ENCODE measurements around the gene DIPK1C. TPM values are rescaled to one million over a fixed set of nuclear protein-coding genes. Genes with fewer than 3 reads are reported as not detected.

DIPK1C gene
- total and polyA plus RNA-seq, 9 of the 15 experiments (the other 6 are each of a cell fraction or from before 2014, with no cell fraction given) = 0.04 to 0.32 (median 0.15) TPM; not detected in 2

GRCh38 chr18:74482697-74483096 is 25.6 kb upstream of the DIPK1C start:
- no peak for FAIRE-seq
- intact Hi-C loops (cut with micrococcal nuclease) (no loop called here), in situ Hi-C loops (cut with MboI) (no loop called here)
- Histone ChIP-seq H3K36me3 (ENCODE audit: control insufficient read depth, insufficient read depth, low read length) (no peaks in the 10 kb centered on the region), H4K20me1 (replicated peaks; ENCODE audit: control insufficient read depth, insufficient read depth, low read length) (no peaks in the 10 kb centered on the region), H3K27ac (ENCODE audit: extremely low read depth, low read depth, low read length) (no peak overlapping the region), H3K9me1 (ENCODE audit: control insufficient read depth, insufficient read depth, low read length) (no peaks in the 10 kb centered on the region), H3K27me3 (ENCODE audit: control insufficient read depth in 2 of 2, insufficient read depth in 2 of 2, low read length in 2 of 2) (no peaks in the 10 kb centered on the region), H3K79me2 (ENCODE audit: control insufficient read depth, insufficient read depth, low read length) (no peaks in the 10 kb centered on the region), H3K4me1 (replicated peaks in 1 of 2; ENCODE audit: control insufficient read depth in 2 of 2, insufficient read depth in 2 of 2, low read length in 2 of 2) (peaks cover 11 to 17% of the 10 kb centered on the region in 2 experiments; a peak in 4 of 5 replicates), H2AFZ (ENCODE audit: low read depth, low read length) (no peak overlapping the region), H3K4me2 (ENCODE audit: insufficient read depth, low read length) (no peak overlapping the region), H3K4me3 (no peak overlapping the region), H3K9ac (ENCODE audit: insufficient read depth in 1 of 2, low read depth in 2 of 2, low read length in 2 of 2) (no peak overlapping the region), H3K9me3 (replicated peaks; ENCODE audit: control insufficient read depth, insufficient read depth, low read depth, low read length) (no peaks in the 10 kb centered on the region)
- ChIA-PET POLR2A (interaction anchor here (0.7 to 1.3 kb wide), 3 partner anchors 10 to 23 kb away, joined by 3 read pairs; no protein-coding TSS in a partner anchor), CTCF (ENCODE audit: low intra/inter-chr PET ratio) (no interaction called here)
- ATAC-seq = no peak
- TF ChIP-seq RBM34 (IDR thresholded peaks at IDR 0.05; ENCODE audit: borderline replicate concordance, insufficient read depth, low read length) (no peak), PPARD (CRISPR knock-in tag; IDR thresholded peaks at IDR 0.05) (no peak), EP400 (IDR thresholded peaks at IDR 0.05) (no peak), SIN3A (IDR thresholded peaks at IDR 0.05; ENCODE audit: borderline replicate concordance in 2 of 2, control insufficient read depth in 1 of 2, low read depth in 2 of 2, low read length in 2 of 2) (no peak), ZNF121 (CRISPR knock-in tag; conservative IDR thresholded peaks at IDR 0.05) (no peak), SRF (CRISPR knock-in tag; IDR thresholded peaks at IDR 0.05) (no peak), ZBTB43 (CRISPR knock-in tag; IDR thresholded peaks at IDR 0.05) (no peak), HINFP (tag; conservative IDR thresholded peaks at IDR 0.05; ENCODE audit: low read depth) (no peak), ESRRB (CRISPR knock-in tag; IDR thresholded peaks at IDR 0.05; ENCODE audit: borderline replicate concordance) (no peak), ZNF165 (CRISPR knock-in tag; IDR thresholded peaks at IDR 0.05; ENCODE audit: borderline replicate concordance) (no peak), ZBTB5 (IDR thresholded peaks at IDR 0.05) (no peak), ZNF561 (CRISPR knock-in tag; conservative IDR thresholded peaks at IDR 0.05) (no peak), RBM25 (IDR thresholded peaks at IDR 0.05; ENCODE audit: low read depth, low read length, severe bottlenecking) (no peak)
- 73% methylated on average over 7 of the region's 11 CpGs for WGBS (ENCODE audit: insufficient coverage, low coverage, missing lambda C conversion rate)
- DNase-seq (ENCODE audit: extremely low read depth in 1 of 4, low spot score in 3 of 4) = no peak
- BruUV-seq (replicated peaks) = no TSS peak
